SKM-1 (cell line): Measurements from ENCODE around the gene HENMT1.
"Not testable (repeated sequence)": the region's sequence is repeated elsewhere in the genome, so short reads cannot be mapped to it uniquely, and the experiment has no call there.

Experiments used
- DNase-seq: peaks from one replicate; lab custom pipeline; 2025; ENCODE audit not compliant: unreplicated experiment; lab: John Stamatoyannopoulos, UW

Gene HENMT1

GRCh38 chr1:108661030-108661609 is at the start of gene HENMT1:
HENMT1 (minus strand) TSS chr1:108661093; CDS start chr1:108659884, 1,209 bp downstream.
- DNase-seq, result no peak

DNA sequence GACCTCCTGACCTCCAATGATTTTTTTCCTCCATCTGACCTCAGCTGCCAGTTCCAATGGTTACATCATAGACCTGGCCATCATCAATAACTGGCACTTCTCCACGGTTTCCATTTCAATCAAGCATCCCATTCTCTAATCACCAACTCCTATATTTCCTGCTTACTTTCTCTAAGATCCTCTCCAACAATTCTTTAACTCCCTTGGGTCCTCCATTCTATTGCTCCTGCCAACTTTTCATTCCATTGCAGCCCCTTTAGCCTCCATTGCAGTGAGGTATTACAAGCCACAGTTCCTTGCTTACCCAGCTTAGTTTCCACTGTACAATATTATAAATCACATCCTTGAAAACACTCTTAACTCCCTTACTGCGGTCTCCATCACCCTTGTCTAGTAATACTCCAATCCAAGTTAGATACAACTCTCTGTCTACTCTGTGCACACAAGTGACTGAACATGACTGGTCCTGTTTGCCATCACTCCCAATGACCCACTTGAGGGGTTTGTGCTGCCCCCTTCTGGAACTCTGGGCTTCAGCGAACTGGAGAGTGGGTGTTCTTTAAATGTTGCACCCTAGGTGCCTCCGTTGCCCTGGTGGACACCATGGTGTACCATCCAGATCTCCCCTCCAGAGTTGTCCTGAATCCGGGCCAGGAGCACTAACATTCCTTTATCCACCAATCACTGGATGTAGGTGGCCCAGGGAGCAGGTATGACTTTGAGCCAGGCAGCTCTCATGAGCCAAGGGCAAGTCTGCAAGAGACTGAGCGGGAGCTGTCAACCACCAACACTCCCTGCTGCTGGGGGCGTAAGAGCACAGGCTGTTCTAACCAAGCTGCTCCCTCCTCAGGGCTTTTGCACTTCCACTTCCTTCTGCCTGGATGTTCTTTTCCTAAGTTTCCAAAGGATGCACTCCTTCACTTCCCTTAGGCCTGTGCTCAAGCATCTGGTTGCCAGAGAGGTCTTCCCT is 48.1 kb upstream of the HENMT1 start:
- DNase-seq, result no peak

GRCh38 chr1:108706643-108707042 is 45.8 kb upstream of the HENMT1 start:
- DNase-seq, result no peak

DNA sequence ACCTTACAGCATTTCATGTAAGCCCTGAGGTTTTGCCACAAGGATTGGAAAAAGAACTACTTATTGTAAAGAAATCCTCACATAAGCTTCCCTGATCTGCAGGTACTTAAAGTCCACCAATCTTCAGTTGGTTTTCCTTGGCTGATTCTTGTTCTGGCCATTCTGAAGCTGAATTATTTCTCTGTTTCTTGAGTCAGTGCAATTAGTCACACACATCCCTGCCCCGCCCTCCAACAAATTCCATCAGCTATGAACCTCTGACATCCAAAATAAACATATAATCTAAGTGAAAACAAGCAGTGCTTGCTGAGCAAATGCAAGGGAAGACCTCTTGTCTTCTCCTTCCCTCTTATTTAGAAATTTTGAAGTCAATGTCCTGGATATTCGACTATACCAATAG is 43.6 kb upstream of the HENMT1 start:
- DNase-seq, result no peak

- no peak for DNase-seq
Measured at GRCh38 chr1:108703939-108704338, 43.0 kb upstream of the HENMT1 start.

- not testable (repeated sequence) for DNase-seq
Measured at GRCh38 chr1:108702109-108702508, 41.2 kb upstream of the HENMT1 start.

GRCh38 chr1:108701176-108701849 is 40.4 kb upstream of the HENMT1 start:
- no peak for DNase-seq

GRCh38 chr1:108699375-108700332 is 38.8 kb upstream of the HENMT1 start:
- no peak for DNase-seq

- DNase-seq, result no peak
Measured at GRCh38 chr1:108695535-108695934, 34.6 kb upstream of the HENMT1 start.

- no peak for DNase-seq
Measured at GRCh38 chr1:108692724-108693655, 32.1 kb upstream of the HENMT1 start.

- peak; percentile 72 for DNase-seq
Measured at GRCh38 chr1:108691942-108692723, 31.2 kb upstream of the HENMT1 start, which contains the start of gene PRPF38B. PRPF38B (plus strand) TSS chr1:108692310; CDS start chr1:108692592, 282 bp downstream.

- DNase-seq, result no peak
Measured at GRCh38 chr1:108691128-108691941, 30.4 kb upstream of the HENMT1 start.

- DNase-seq, result no peak
Measured at GRCh38 chr1:108686614-108687313, 25.9 kb upstream of the HENMT1 start.

DNA sequence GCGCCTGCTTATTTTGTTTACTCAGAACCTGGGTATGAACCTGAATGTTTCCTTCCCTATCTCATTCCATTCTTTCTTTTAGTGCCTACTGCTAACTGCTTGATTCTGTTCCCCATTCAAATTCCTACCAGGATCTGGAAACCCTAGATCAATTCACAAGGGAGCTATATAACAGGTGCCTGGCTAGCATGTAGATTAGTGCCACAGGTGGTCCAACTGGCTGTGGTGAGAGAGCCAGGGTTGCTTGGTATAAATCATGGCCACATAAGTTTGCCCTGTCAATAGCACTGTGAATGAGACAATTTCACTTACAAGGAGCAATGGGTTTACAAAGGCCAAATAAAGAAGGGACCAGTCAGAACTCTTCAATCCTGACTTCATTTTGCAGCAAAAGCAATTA is 24.6 kb upstream of the HENMT1 start:
- DNase-seq, result no peak

- DNase-seq, result not testable (repeated sequence)
Measured at GRCh38 chr1:108681701-108682100, 20.8 kb upstream of the HENMT1 start.

- DNase-seq, result no peak
Measured at GRCh38 chr1:108679586-108680213, 18.8 kb upstream of the HENMT1 start.

DNA sequence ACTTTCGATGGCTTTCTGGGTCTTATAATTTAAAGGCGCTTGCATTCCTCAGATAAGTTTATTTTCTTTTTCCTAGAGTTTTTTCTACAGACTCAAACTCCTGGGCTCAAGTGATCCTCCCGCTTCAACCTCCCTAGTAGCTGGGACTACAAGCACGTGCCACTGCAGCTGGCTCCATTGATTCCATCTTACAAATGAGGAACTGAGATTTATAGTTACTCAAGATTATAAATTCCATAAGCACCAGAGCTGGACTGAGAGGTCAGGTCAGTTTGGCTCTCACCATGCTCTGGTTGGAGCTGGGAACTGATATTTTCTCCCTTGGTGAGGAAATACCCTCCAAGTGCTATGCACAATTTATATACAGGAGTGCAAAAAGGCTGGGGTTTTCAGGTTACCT is 17.8 kb upstream of the HENMT1 start:
- DNase-seq, result no peak
